HG02623 (cell line): ENCODE data around the gene FCRL1.

Source experiments
- ATAC-seq: cut with Tn5 transposase; IDR thresholded peaks from one replicate; pipeline ENCODE4 v1.9.1; 2021; ENCODE audit warnings: moderate library complexity; ENCODE audit not compliant: unreplicated experiment

Gene FCRL1

DNA sequence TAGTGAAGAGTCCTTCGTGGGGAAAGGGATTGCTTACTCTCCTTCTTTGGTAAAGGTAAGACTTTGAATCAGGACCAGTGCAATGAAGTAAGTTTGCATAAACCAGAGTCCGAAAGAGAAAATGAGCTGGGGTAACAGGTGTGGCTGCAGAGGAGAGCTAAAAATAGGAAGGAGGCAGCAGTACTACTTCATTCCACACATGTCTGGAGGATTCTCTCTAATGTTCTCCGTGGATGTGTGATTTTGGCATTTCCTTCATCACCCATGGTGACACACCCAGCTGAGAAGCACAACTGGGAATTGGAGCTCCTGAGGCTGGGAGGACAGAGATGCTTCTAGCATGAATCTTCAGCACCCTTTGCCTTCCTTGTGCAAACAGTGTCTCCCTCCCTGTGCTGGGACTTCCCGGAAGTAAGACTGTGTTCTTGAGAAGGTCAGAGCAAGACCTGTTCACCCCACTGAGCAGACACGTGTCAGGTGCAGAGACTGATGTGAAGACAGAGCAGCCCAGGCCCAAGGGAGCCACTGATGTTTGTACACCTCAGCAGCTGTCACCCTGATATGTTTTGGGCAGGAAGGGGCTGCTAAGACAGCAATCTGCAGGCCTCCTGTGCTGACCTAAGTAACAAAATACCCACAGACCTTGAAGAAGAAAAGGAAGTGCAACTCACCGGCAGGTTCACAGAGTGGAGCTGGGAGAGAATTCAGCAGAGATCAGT is 13.3 kb downstream of the FCRL1 start:
- ATAC-seq = peak; percentile 83

DNA sequence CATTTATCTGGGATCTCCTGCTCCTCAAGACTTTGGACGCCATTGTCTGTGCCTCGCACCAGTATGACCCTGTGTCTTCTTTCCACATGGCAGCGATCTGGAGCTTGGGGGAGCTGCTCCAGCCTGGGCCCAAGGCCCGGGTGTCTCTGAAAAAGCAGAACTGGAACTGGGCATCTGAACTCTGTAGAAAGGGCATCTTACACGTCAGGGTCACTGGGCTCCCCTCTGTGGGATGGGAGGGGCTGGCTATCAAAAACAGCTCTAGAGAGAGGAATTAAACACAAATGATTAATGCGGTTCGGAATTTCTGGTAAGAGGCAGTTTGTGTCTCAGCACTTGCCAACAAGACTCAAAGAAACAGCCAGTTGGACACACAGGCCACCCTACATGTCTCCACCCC is 16.1 kb downstream of the FCRL1 start:
- ATAC-seq = no peak

DNA sequence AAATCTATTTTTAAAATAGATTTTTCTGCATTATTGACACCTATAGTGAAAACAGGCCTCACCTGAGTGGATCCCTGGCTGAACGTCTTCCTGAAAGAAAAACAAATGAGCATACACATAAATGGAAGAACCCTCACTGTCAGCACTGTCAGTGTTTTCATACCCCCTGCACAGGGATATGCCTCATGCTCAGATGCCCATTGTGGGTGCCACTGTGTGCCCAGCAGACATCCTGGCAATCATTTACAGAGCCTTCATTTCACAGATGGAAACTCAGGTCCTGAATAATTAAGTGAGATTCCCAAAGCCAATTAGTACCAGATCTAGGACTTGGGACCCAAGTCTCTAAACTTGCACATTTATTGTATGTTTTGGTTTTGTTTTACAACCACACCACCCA is 19.9 kb downstream of the FCRL1 start:
- no peak for ATAC-seq

DNA sequence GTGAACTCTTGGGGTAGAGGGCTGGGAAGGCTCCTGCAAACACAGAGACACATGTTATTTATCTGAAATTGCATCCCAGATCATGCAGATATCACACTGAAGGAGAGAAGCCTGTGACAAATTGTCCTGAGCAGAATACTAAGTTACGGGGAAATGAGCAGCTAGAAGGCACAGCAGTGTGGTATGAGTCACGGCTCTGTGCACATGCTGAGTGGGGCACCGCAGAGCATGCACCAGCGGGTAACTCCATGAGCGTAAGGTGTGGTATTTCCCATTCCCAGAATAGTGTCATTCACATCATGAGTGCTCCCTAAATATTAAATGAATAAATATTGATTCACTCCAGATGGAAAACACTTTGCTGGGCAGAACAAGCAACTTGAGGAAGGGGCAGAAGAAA is 21.7 kb downstream of the FCRL1 start:
- ATAC-seq = no peak

DNA sequence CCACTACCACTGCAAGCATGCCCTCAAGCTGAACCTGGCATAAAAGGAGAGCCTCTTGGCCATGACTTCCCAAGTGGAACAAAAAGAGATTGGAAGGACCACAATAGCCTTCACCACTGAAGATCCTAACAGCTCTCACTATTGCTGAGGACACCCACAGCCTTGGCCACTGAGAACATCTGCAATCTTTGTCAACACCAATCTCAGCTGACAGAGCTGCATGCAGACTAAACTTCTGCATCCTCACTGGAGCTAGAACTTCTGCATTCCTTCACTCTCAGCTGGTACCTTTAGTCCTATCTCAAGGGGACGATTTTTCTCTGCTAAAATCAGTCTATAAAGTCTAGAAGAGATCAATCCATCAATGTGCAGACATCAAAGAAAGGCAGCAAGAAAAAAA is 34.7 kb downstream of the FCRL1 start:
- ATAC-seq = no peak

DNA sequence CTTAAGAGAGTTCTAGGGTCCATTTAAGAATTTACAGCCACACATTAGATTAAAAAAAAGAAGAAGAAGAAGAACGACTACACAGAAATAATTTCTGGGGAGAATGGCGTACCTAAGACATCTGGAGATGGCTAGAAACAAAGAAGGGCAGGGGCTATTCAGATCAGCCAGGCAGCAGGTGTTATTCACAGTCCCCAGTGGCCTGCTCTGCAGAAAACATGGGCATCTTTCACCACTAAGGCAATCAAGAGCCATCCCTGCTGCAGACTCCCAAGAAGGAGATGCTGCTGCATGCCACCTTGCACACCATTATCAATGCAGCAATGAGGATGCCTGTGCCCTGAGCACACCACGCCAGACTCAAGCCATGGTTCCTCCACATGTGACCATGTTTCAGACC is 35.1 kb downstream of the FCRL1 start:
- no peak for ATAC-seq

DNA sequence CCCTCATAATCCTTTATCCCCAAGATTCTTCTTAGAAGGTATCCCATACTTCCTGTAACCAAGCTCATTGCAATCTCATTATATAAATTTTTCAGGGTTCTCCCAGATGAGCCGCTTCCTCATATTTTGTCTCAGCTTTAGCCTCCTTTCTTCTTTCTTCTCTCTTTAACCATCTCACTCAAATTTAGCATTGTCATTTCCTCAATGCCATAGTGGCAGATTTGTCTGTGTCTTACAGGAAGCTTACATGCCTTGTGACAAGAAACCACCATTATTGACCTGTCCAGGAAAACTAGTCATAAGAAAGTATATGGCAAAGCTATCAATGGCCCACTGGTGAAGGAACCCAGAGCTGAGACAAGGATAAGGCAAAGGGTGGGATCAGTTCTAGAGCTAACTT is 37.0 kb downstream of the FCRL1 start:
- ATAC-seq = no peak

DNA sequence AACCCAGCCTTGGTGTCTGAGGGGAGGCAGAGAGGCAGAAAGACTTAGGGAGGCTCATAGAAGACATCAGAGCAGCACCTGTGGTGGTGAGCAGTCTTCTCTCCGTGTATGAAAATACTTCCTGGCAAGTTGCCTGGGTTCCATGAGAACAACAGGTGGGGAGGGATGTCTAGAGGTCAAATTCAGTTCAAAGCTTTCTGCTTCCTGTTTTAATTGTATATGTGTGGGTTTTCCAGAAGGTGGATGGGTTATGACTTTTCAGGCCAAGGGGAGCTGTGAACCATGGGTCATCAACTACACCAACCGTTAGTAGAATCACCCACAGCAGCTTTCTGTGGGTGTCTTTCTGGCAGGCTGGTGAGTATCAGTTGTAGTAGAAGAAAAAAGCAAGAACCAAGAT is 38.9 kb downstream of the FCRL1 start:
- ATAC-seq = peak; percentile 57

DNA sequence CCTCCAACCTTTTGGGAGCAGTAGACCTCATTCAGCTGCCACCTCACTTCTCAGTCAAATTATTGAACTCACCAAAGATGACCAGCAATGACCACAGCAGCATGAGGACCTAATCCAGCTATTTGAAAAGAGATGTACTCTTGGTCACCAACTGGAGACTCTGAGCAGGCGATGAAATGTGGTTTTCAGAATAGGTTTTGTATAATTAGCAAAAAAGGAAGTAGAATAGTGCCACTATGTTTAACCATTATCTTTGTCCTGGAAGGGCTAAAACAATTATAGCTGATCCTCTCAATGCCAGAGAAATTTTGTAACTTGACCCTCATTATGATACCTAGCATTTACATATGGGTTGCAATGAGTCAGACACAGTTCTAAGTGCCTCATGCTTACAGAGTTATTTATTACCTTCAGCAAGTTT is 42.9 kb downstream of the FCRL1 start, which contains the start of gene FCRL2:
TSS of gene FCRL2 (minus strand) at position 162 of the 421 bp plus-strand sequence. CDS start at position 103, 59 bp downstream.
- peak; percentile 42 for ATAC-seq

DNA sequence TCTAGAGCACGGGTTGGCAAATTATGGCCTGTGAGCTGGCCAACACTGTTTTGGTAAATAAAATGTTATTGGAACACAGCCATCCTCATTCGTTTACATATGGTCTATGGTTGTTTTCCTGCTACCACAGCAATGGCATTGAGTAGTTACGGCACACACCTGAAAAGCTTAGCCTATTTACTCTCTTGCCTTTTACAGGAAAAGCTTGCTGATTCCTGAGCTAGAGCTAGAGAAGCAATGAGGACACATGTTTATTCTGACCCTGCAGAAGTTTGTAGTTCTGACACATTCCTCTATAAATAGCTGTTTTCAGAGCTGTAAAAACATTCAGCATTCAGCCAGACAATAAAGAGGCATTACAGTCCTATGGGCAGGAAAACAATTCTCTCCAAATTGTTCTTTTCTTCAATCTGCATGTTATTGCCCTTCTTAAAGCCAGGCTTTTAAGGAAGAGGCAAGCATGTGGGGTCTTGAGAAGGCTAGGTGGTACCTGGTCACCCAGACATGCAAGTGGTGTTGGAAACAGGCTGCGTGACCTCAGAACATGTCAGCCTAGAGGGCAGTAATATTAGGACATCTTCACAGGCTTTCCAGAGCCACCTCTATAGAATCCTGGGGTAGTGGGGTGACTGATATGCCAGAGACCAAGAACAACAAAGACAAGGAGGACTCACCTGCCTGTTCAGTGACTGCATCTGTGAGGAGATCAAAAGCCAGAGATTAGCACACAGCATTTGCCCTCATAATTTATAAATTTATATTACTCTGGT is 44.6 kb downstream of the FCRL1 start:
- ATAC-seq = no peak

DNA sequence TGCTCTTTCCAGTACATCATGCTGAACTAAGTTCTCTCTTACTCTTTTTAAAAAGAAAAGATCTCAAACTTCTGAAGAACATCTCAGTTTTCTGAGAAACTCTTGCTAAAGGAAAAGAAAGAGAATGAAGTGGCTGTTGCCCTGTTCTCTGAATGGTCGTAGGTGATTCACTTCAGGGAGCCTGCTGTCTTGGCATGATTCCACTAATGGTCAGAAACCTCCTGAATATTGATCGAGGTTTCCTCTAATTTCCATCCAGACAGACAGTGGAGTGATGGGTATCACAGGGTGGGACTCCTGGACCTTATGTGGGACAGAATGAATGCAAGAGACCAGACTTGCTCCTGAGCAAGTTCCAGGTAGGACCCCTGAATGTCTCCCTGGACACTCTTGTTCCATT is 45.5 kb downstream of the FCRL1 start:
- ATAC-seq = no peak

DNA sequence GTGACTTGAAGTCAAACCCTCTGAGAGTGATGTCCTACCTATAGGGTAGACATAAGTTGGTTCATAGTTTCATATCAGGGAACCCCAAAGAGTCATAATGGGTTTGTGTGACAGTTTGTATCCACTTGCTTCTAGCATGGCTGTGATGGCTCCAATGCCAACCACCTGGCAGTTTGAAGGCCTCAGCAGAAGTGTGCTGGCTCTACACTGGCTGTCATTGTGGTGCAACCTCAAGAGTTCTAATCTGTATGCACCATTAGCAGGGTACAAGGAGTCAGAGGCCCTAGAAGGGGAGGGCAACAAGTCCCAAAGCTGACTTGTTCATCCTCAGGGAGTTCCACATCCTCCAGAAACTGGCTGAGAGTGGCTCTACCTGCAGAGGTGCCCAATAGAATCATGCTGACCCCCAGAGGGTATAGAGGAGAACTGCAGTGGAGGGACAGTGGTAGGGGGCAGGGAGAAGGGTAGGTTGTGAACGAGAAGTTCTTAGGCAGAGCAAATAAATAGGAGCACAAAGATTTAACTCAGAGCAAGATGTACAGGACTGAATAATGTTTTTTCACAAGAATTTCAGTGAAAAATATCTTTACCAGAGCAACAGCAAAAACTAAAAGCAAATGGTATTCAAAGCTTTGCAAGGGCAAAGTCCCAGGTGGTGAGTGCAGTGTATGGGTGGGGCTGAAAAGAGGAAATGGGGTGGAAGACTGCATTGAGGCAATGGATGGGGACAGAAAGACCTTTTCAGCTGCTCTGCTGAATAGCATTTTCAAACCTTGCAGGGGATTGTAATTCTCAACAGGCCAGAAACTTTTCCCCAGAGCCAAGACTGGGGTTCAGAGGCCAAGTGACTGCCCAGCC is 46.2 kb downstream of the FCRL1 start:
- peak; percentile 49 for ATAC-seq

DNA sequence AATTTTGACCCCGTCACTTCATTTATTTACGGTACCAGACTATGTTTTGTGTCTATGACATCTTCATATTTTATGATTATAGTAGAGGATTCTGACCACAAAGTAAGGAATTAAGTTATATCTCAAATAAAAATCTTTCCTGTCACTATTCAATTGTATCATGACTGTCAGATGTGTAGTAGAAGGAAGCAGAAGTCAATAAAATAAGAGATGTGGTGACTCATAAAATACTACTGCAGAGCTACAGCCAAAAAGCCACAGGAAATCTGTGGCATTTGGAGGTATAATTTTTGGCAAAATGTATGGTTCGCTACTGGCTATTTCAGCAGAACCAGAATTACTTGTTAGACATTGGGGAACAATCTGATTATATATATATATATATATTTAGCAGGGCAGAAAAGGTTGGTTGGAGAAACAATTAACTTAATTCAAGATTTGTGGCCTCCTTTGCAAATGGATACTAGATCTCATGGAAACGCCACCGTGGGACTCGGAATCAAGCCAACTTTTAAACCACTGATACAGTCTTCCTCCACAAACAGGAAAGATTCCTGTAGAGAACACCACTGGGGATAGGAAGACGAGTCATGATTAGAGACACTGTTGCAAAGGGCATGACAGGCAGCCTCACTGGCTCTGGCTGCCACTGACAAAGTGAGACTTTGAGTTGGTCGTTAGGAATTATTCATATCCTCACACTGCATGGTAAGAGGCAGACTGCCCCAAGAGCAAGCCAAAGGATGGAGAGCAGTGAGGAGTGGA is 48.1 kb downstream of the FCRL1 start:
- ATAC-seq = no peak

DNA sequence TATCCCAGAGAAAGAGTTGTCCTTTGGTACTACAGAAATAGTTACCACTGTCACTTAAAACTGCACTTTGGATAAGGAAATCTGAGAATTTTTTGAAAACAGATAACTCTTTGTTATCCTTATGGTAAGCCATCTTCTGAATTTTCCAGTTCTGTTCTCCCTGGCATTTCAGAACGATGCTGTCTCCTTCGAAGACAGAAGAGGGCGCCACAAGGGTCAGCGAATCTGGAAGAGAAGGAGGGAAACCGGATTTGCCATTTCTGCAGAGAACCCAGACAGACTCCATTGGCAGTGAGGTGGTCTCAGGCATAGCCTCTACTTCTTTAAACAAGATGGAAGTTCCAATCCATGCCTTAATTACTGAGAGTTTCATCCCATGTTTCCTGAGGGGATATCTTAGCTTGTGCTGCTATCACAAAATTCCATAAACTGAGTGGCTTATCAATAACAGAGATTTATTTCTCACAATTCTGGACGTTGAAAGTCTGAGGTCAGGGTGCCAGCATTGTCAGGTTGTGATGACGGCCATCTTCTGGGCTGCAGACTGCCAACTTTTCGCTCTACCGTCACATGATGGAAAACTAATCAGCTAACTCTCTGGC is 49.4 kb downstream of the FCRL1 start:
- ATAC-seq = no peak

DNA sequence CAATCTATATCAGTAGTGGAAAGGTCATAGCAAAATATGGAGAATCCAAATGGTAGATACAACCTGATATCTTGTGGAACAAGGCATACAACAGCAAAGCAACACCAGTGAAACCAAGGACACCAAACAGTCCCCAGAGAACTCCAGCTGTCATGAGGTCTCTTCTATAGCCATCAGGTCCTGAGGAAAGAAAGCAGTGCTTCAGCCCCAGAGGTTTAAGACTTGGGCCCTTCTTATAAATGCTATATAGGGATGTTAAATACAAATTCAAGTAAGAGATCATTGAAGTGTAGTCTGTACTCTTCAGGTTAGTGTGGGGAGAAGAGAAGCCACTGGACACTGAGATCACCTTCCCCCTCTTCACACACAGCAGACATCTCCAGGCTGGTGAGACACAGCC is 53.1 kb downstream of the FCRL1 start:
- no peak for ATAC-seq

DNA sequence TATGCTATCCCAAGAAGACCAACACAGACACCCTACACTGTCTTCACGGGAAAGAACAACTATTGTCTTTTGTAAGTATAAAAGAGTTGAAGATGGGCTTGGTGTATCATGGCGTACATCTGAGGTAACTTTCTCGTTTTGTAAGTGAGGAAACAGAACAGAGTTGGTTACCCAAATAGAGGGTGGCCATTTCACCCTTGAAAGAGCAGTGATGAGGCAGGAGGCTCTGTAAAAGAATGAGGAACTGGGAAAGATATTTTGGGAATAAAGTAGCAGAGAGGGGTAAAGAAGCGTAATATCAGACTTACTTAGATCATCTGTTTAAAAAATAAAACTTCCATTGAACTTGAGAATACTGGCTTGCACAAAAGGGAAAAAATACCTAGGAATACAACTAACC is 61.9 kb downstream of the FCRL1 start:
- ATAC-seq = no peak

DNA sequence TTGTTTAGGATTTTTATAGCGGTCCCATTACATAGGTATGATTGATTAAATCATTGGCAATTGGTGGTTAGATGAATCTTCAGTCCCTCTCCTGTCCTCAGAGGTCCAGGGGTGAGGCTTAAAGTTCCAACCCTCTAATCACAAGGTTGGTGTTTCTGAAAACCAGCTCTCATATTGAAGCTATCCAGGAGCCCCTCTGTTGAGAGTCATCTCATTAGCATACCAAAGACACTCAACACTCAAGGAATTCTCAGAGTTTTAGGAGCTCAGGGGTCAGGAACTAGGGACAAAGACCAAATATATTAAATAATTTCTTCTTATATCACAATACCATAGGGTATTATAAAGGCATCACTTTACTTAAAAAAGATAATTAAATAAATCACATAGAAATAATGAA is 66.3 kb downstream of the FCRL1 start:
- no peak for ATAC-seq

DNA sequence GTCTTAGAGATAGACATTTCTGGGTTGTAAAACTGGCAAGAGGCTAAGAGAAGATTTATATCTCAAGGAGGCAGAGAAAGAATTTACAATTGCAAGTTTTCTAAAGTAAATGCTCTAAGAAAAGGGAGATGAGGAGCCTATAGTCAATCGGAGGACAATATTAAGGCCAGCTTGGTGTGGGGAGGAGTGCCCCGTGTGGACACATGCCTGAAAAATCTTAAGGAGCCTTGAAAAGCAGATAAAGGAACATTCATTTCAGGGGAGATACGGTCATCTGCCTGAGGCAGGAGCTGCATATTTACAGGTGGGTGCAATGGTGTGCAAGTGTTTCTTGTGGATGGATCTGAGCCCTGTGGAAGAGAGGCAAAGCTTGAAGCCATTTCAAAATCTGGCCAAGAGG is 68.6 kb downstream of the FCRL1 start:
- no peak for ATAC-seq

DNA sequence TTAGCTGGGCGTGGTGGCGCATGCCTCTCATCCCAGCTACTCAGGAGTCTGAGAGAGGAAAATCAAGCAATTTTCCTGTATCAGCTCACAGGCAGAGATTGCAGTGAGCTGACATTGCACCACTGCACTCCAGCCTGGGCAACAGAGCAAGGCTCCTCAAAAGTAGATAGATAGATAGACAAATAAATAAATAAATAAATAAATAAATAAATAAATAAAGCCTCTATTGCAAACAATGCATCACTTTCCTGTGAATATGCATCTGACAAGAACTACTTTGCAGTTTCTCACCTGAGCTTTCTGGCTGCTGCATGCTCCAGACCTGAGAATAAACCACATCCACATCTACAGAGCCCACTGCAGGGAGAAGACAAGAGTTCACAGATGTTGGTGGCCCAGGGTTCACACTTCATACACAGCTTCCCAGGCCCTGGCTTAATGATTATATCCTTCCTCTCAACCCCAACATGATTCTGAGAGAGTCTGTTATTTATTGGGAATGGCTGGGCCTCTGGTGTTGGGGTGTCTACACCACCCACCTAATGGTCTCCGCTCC is 71.6 kb downstream of the FCRL1 start:
- no peak for ATAC-seq
